RWPE2 (cell line): ENCODE measurements around the gene ADAM23.

Source experiments
- ATAC-seq: fragments of 200-7000 bp; cut with Tn5 transposase; 3 replicates; pipeline ENCODE4 v1.9.1; 2021; ENCODE audit warnings: low read depth
- DNase-seq: peaks from one replicate; pipeline ENCODE4 v3.0.0-alpha.2; 2020; ENCODE audit warnings: low spot score
- H3K27ac ChIP-seq: fragments of 450-650 bp; 2 replicates; pipeline ENCODE4 v1.5.1; 2017; ENCODE audit warnings: mild to moderate bottlenecking; ENCODE audit not compliant: poor library complexity, severe bottlenecking
- H3K27me3 ChIP-seq: fragments of 250-450 bp; sonication (Bioruptor Pico); 2 replicates; pipeline ENCODE4 v1.5.1; 2021; ENCODE audit warnings: mild to moderate bottlenecking, moderate library complexity; ENCODE audit not compliant: insufficient read depth, poor library complexity, severe bottlenecking
- H3K36me3 ChIP-seq: fragments of 250-450 bp; sonication (Bioruptor Pico); 2 replicates; pipeline ENCODE4 v1.5.1; 2020; ENCODE audit warnings: low read depth, mild to moderate bottlenecking, moderate library complexity
- H3K4me1 ChIP-seq: fragments of 250-450 bp; sonication (Bioruptor Pico); 2 replicates; pipeline ENCODE4 v1.5.1; 2021; ENCODE audit warnings: mild to moderate bottlenecking, moderate library complexity; ENCODE audit not compliant: insufficient read depth, poor library complexity, severe bottlenecking
- H3K4me3 ChIP-seq: fragments of 250-450 bp; sonication (Bioruptor Pico); 2 replicates; pipeline ENCODE4 v1.5.1; 2021; ENCODE audit warnings: mild to moderate bottlenecking, moderate library complexity; ENCODE audit not compliant: severe bottlenecking
- H3K9me3 ChIP-seq: fragments of 250-450 bp; sonication (Bioruptor Pico); 2 replicates; pipeline ENCODE4 v1.5.1; 2021; ENCODE audit warnings: mild to moderate bottlenecking, moderate library complexity; ENCODE audit not compliant: severe bottlenecking
- TF ChIP-seq, protein P1 (sequence below): fragments of 450-650 bp; IDR thresholded peaks from one replicate; pipeline ENCODE4 v1.5.1; 2017; ENCODE audit warnings: mild to moderate bottlenecking, moderate library complexity; ENCODE audit not compliant: poor library complexity, severe bottlenecking

The ADAM23 gene

DNA sequence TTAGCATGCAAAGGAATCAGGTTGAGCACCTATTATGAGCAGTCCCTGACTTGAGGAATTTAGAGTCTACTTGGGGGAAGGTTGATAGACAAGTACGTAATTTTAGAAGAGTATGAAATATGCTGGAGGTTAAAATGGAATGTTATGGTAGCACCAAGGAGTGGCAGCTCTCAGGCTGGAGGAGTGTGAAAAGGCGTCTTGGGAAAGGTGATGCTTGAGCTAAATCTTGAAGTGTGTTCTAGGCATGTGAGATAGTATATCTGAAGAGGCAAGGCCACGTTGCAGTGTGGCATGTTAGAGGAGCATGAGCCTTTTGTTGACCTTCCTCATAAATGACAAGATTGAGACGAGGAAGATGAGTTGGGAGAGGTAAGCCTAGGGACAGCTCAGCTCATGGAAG is 39.3 kb downstream of the ADAM23 start:
- TF ChIP-seq, protein P1, sequence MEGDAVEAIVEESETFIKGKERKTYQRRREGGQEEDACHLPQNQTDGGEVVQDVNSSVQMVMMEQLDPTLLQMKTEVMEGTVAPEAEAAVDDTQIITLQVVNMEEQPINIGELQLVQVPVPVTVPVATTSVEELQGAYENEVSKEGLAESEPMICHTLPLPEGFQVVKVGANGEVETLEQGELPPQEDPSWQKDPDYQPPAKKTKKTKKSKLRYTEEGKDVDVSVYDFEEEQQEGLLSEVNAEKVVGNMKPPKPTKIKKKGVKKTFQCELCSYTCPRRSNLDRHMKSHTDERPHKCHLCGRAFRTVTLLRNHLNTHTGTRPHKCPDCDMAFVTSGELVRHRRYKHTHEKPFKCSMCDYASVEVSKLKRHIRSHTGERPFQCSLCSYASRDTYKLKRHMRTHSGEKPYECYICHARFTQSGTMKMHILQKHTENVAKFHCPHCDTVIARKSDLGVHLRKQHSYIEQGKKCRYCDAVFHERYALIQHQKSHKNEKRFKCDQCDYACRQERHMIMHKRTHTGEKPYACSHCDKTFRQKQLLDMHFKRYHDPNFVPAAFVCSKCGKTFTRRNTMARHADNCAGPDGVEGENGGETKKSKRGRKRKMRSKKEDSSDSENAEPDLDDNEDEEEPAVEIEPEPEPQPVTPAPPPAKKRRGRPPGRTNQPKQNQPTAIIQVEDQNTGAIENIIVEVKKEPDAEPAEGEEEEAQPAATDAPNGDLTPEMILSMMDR = no peak
- no peak overlapping the region for H3K27ac ChIP-seq

GRCh38 chr2:206488053-206488452 is 44.7 kb downstream of the ADAM23 start:
- Histone ChIP-seq H3K4me1 (no peaks in the 10 kb centered on the region), H3K9me3 (no peaks in the 10 kb centered on the region), H3K4me3 (no peak overlapping the region), H3K27ac (no peak overlapping the region), H3K27me3 (no peaks in the 10 kb centered on the region), H3K36me3 (no peaks in the 10 kb centered on the region)
- no peak for ATAC-seq
- DNase-seq = no peak
- TF ChIP-seq, protein P1 = no peak

More for the DNA sequence above, 39.3 kb downstream of the ADAM23 start:
- Histone ChIP-seq H3K4me1 (no peaks in the 10 kb centered on the region), H3K9me3 (no peaks in the 10 kb centered on the region), H3K36me3 (no peaks in the 10 kb centered on the region), H3K4me3 (no peak overlapping the region), H3K27me3 (no peaks in the 10 kb centered on the region)
- ATAC-seq = no peak
- DNase-seq = no peak

DNA sequence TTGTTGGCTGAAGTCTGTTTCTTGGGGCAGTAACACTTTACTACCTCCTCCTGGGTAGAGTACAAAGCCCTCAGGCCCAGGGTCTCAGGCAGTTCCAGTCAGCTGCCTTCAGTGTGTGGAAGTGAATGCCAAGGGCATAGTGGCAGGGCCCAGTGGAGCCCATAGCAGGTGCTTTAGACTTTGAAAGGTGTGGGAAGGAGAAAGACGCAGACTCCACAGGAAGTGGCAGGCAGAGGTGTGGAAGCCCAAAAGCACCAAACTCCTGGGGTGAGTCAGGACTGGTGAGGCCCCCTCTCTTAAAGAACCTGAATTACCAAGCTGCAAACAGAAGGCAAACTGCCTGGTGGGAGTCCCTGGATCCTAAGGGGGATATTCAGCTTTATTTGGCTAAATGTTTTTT is 45.3 kb downstream of the ADAM23 start:
- no peak for DNase-seq
- Histone ChIP-seq H3K36me3 (no peaks in the 10 kb centered on the region), H3K4me3 (no peak overlapping the region), H3K9me3 (no peaks in the 10 kb centered on the region), H3K27me3 (no peaks in the 10 kb centered on the region), H3K4me1 (no peaks in the 10 kb centered on the region), H3K27ac (no peak overlapping the region)
- TF ChIP-seq, protein P1 = no peak
- no peak for ATAC-seq

DNA sequence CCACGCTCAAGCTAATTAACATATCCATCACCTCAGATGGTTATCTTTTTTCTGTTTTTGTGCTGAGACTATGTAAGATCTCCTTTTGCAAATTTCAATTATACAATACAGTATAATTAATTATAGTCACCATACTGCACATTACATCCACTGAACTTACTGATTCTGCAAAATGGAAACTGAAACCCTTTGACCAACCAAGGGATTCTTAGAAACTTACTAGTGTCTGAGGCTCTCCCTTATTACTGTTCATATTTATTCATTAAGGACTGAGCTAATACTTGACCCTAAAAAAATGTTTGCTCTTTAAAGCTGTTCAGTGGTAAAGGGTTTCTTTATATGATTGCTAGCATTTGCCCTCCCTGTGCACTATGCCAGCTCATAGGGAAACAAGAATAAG is 50.7 kb downstream of the ADAM23 start:
- Histone ChIP-seq H3K36me3 (no peaks in the 10 kb centered on the region), H3K9me3 (no peaks in the 10 kb centered on the region), H3K4me3 (no peak overlapping the region), H3K4me1 (no peaks in the 10 kb centered on the region), H3K27ac (no peak overlapping the region), H3K27me3 (no peaks in the 10 kb centered on the region)
- TF ChIP-seq, protein P1 = no peak
- ATAC-seq (no peak), DNase-seq (no peak)

- peaks cover 9% of the 10 kb centered on the region for H3K27me3 ChIP-seq
- H3K9me3 ChIP-seq = no peaks in the 10 kb centered on the region
- H3K27ac ChIP-seq = no peak overlapping the region
- no peaks in the 10 kb centered on the region for H3K36me3 ChIP-seq
- TF ChIP-seq, protein P1 = no peak
- no peak for ATAC-seq
- H3K4me1 ChIP-seq = no peaks in the 10 kb centered on the region
- H3K4me3 ChIP-seq = no peak overlapping the region
- no peak for DNase-seq
Measured at GRCh38 chr2:206502729-206503128, 59.4 kb downstream of the ADAM23 start.
